ENCODE results near the gene GPR37. TPM values are rescaled to one million over a fixed set of nuclear protein-coding genes. Genes with fewer than 3 reads are reported as not detected.

The GPR37 gene
- total and polyA plus RNA-seq, 5 donors: 0.09 TPM; not detected in 3

DNA sequence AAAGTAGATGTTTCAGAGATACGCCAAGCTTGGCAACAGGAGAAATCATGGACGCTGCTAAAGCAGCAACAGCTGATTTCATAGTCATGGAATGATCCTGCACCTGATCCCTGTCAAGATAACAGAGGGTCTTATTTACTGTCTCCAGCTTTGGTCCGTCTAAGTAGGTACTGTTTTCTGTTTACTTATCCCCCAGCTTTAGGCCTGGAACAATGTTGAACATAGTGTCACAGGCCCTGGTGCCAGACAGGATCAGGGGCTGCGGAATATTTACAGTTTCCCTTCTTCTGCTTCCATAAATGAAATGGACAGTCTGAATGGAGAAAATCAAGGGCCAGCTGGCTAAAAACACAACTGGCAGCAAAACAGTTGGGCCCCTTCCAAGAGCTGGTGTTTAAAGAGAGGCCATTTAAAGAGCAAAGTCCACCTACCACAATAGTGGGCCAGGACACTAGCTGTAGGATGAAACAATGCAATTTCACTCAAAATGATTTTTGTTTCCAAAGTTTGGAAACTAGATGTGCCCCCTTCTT is 2.9 kb downstream of the GPR37 start:
- ATAC-seq: no peak
- Histone ChIP-seq H3K9me3 (ENCODE audit: control insufficient read depth, low read length) (no peaks in the 10 kb centered on the region), H3K4me3 (ENCODE audit: low read length) (no peak overlapping the region), H3K27ac (ENCODE audit: low read length) (no peak overlapping the region), H3K27me3 (ENCODE audit: control insufficient read depth, insufficient read depth) (no peaks in the 10 kb centered on the region), H3K4me1 (ENCODE audit: control insufficient read depth, insufficient read depth, low read length) (peaks cover 7% of the 10 kb centered on the region)
- DNase-seq: peak in 1 of 3 donors; percentile 9
- intact Hi-C loops (cut with DNase I): no loop called here
- 57% methylated on average over 4 of the region's 4 CpGs for WGBS

GRCh38 chr7:124761164-124761715 is 4.4 kb downstream of the GPR37 start:
- Histone ChIP-seq H3K4me3 (ENCODE audit: low read length) (no peak overlapping the region), H3K27ac (ENCODE audit: low read length) (no peak overlapping the region), H3K4me1 (ENCODE audit: control insufficient read depth, insufficient read depth, low read length) (peaks cover 7% of the 10 kb centered on the region), H3K27me3 (ENCODE audit: control insufficient read depth, insufficient read depth) (no peaks in the 10 kb centered on the region), H3K9me3 (ENCODE audit: control insufficient read depth, low read length) (no peaks in the 10 kb centered on the region)
- ATAC-seq (no peak), DNase-seq (no peak)
- 79% methylated on average over 2 of the region's 2 CpGs for WGBS
- intact Hi-C loops (cut with DNase I): no loop called here

DNA sequence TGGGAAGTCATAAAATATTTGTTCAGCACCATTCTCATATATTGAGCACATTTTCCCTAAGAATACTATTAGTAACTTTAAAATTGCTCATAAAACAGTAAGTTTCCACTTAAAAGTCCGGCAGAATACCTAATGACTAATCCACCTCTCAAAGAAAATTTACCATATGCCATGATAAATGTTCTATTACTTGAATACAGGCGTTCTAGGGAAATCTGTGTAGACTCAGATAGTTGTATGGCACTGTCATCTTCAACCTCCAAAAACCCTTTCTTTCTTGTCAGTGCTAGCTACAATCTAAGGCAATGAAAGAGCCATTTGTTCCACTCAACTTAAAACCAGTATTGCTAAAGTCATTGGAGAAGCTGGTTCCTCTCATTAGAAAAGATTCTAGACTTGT is 7.3 kb downstream of the GPR37 start:
- ATAC-seq (no peak), DNase-seq (no peak)
- H3K4me1 ChIP-seq (ENCODE audit: control insufficient read depth, insufficient read depth, low read length): no peaks in the 10 kb centered on the region
- H3K9me3 ChIP-seq (ENCODE audit: control insufficient read depth, low read length): no peaks in the 10 kb centered on the region
- WGBS: 69% methylated on average over 2 of the region's 2 CpGs
- H3K4me3 ChIP-seq (ENCODE audit: low read length): no peak overlapping the region
- H3K27ac ChIP-seq (ENCODE audit: low read length): no peak overlapping the region
- H3K27me3 ChIP-seq (ENCODE audit: control insufficient read depth, insufficient read depth): no peaks in the 10 kb centered on the region
- intact Hi-C loops (cut with DNase I): no loop called here

DNA sequence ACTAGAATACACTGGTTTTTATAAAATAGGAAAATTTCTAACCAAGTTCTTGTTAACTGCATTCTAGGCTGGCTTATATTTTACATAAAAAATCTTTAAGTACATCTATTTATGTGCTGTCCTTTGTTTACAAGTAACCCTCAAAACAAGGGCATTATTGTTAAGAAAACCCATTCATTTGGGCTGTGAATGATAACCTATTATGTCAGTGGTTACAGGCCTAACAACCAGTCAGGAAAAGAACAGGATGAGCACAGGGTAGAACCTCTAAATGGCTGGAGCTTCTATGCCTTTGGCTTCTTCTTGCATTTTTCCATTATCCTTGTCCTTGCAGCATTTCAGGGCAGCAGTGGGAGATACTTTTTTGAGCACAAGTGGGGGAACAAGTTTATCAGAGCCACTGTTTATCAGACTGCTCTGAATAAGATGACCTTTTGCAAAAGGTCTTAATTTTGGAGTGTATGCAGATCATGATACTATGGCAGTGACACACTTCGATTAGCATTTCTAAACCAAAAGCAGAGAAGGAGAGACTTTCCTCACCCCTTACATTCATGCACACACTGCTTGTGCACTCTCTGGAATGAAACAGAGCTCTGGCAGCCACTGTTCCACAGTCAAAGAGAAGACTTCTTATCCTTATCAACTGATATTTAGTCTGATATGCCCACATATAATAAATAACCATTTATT is 10.9 kb downstream of the GPR37 start:
- no peak overlapping the region for H3K4me3 ChIP-seq (ENCODE audit: low read length)
- intact Hi-C loops (cut with DNase I): no loop called here
- H3K27ac ChIP-seq (ENCODE audit: low read length): no peak overlapping the region
- no peaks in the 10 kb centered on the region for H3K4me1 ChIP-seq (ENCODE audit: control insufficient read depth, insufficient read depth, low read length)
- no peak for ATAC-seq
- 26% methylated on average over 1 of the region's 1 CpG for WGBS
- no peaks in the 10 kb centered on the region for H3K27me3 ChIP-seq (ENCODE audit: control insufficient read depth, insufficient read depth)
- DNase-seq: no peak
- H3K9me3 ChIP-seq (ENCODE audit: control insufficient read depth, low read length): no peaks in the 10 kb centered on the region

DNA sequence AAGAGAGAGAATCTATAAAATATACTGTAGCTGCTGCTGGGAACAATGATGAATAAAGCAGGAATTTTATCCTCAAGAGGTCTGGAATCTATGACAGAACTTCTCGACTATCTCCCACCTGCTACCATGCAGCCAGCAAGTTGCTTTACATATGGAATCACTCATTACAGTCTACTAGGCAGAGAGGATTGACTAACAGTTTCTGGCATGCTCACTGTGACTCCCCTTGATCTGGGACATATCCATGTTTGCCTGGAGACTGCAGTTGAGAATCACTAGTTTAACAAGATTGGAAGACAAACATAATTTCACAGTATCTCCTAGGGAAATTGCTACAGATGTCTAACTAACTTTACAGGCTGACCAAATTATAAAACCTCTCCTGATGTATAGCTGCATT is 13.3 kb downstream of the GPR37 start:
- no peaks in the 10 kb centered on the region for H3K4me1 ChIP-seq (ENCODE audit: control insufficient read depth, insufficient read depth, low read length)
- ATAC-seq (no peak), DNase-seq (no peak)
- no peak overlapping the region for H3K4me3 ChIP-seq (ENCODE audit: low read length)
- 37% methylated on average over 1 of the region's 1 CpG for WGBS
- H3K27ac ChIP-seq (ENCODE audit: low read length): no peak overlapping the region
- no peaks in the 10 kb centered on the region for H3K27me3 ChIP-seq (ENCODE audit: control insufficient read depth, insufficient read depth)
- intact Hi-C loops (cut with DNase I): no loop called here
- no peaks in the 10 kb centered on the region for H3K9me3 ChIP-seq (ENCODE audit: control insufficient read depth, low read length)

GRCh38 chr7:124751027-124751426 is 14.6 kb downstream of the GPR37 start:
- intact Hi-C loops (cut with DNase I): no loop called here
- DNase-seq (no peak), ATAC-seq (no peak)
- WGBS: 75% methylated on average over 2 of the region's 2 CpGs
- Histone ChIP-seq H3K9me3 (ENCODE audit: control insufficient read depth, low read length) (no peaks in the 10 kb centered on the region), H3K4me1 (ENCODE audit: control insufficient read depth, insufficient read depth, low read length) (no peaks in the 10 kb centered on the region), H3K27me3 (ENCODE audit: control insufficient read depth, insufficient read depth) (no peaks in the 10 kb centered on the region), H3K4me3 (ENCODE audit: low read length) (no peak overlapping the region), H3K27ac (ENCODE audit: low read length) (no peak overlapping the region)

DNA sequence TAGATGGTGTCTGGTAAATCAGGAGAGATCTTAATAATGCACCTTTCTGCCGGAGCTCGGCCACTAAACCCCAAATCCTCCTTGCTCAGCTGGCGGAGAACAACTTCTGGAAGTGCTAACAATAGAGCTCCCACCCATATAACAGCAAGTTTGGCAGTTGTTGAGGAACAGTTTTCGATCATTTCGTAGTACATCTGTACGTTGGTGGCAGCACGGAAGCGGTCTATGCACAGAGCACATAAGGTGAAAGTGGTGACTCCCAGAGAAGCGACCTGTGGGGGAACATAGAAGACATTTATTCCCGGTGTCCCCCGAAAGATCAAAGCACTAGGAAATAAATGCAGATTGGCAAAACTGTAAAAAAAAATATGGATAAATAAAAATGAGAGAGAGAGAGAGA is 18.5 kb downstream of the GPR37 start:
- H3K9me3 ChIP-seq (ENCODE audit: control insufficient read depth, low read length): no peaks in the 10 kb centered on the region
- 92% methylated on average over 11 of the region's 11 CpGs for WGBS
- no peak overlapping the region for H3K27ac ChIP-seq (ENCODE audit: low read length)
- no peak overlapping the region for H3K4me3 ChIP-seq (ENCODE audit: low read length)
- intact Hi-C loops (cut with DNase I): no loop called here
- H3K27me3 ChIP-seq (ENCODE audit: control insufficient read depth, insufficient read depth): no peaks in the 10 kb centered on the region
- ATAC-seq (no peak), DNase-seq (no peak)
- H3K4me1 ChIP-seq (ENCODE audit: control insufficient read depth, insufficient read depth, low read length): no peaks in the 10 kb centered on the region

- intact Hi-C loops (cut with DNase I): no loop called here
- no peak overlapping the region for H3K4me3 ChIP-seq (ENCODE audit: low read length)
- H3K27me3 ChIP-seq (ENCODE audit: control insufficient read depth, insufficient read depth): no peaks in the 10 kb centered on the region
- WGBS: 45% methylated on average over 3 of the region's 3 CpGs
- H3K27ac ChIP-seq (ENCODE audit: low read length): no peak overlapping the region
- no peak for ATAC-seq
- DNase-seq: no peak
- no peaks in the 10 kb centered on the region for H3K4me1 ChIP-seq (ENCODE audit: control insufficient read depth, insufficient read depth, low read length)
- no peaks in the 10 kb centered on the region for H3K9me3 ChIP-seq (ENCODE audit: control insufficient read depth, low read length)
Measured at GRCh38 chr7:124738639-124739038, 27.0 kb downstream of the GPR37 start.

- H3K27ac ChIP-seq (ENCODE audit: low read length): no peak overlapping the region
- H3K4me1 ChIP-seq (ENCODE audit: control insufficient read depth, insufficient read depth, low read length): no peaks in the 10 kb centered on the region
- DNase-seq (no peak), ATAC-seq (no peak)
- H3K9me3 ChIP-seq (ENCODE audit: control insufficient read depth, low read length): no peaks in the 10 kb centered on the region
- no peak overlapping the region for H3K4me3 ChIP-seq (ENCODE audit: low read length)
- 63% methylated on average over 2 of the region's 2 CpGs for WGBS
- H3K27me3 ChIP-seq (ENCODE audit: control insufficient read depth, insufficient read depth): no peaks in the 10 kb centered on the region
- intact Hi-C loops (cut with DNase I): no loop called here
Measured at GRCh38 chr7:124737760-124738300, 27.8 kb downstream of the GPR37 start.

DNA sequence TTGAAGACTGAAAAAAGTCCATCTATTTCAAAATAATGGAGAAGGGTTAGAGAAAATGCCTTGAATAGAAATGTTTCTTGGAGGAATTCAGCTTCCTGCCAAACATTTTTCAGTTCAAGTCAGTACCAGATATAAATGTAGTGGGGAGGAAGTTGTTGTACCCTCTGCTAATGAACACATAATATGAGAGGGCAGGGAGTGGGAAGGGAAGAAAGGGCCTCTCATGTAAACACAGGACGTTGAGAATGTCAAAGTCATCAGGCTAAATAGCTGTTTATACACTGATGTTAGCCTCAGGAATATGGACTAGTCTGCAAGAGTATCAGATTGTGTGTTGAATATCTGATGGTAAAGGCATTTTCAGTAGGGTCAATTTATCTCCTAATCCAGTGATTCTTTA is 37.0 kb downstream of the GPR37 start:
- H3K4me1 ChIP-seq (ENCODE audit: control insufficient read depth, insufficient read depth, low read length): no peaks in the 10 kb centered on the region
- no peaks in the 10 kb centered on the region for H3K9me3 ChIP-seq (ENCODE audit: control insufficient read depth, low read length)
- ATAC-seq: no peak
- H3K27ac ChIP-seq (ENCODE audit: low read length): no peak overlapping the region
- H3K4me3 ChIP-seq (ENCODE audit: low read length): no peak overlapping the region
- 8% methylated on average over 1 of the region's 1 CpG for WGBS
- intact Hi-C loops (cut with DNase I): no loop called here
- no peaks in the 10 kb centered on the region for H3K27me3 ChIP-seq (ENCODE audit: control insufficient read depth, insufficient read depth)
- DNase-seq: no peak

DNA sequence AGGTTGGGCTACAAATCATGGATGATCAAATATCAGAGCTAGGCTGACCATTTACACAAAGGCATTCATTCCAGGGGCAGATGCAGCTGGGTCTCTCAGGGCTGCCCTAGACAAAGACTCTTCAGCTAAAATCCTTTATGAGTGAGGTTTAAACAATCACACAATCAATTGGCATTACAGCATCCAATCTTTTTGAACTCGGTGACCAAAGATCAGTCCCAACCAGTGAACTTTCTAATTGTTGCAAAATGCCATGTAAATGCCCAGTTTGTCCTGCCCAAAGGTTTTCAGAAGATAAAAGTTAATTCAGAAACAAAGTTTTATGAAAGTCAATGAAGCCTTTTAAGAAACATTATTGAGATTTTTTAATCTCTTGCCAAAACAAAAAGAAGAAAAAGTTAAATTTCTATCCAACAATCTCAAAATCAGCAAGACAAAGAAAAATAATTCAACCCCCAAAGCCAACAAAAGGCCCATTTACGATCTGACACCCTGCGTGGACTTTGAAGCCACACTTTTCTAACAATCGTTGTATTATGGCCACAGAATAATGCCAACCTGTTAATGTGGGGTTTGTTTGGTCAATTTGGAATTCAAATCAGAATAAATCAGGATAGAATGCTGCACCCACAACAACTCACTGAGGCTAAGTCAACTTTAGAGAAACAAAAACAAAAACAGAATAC is 40.9 kb downstream of the GPR37 start:
- no peak for ATAC-seq
- Histone ChIP-seq H3K27ac (ENCODE audit: low read length) (no peak overlapping the region), H3K9me3 (ENCODE audit: control insufficient read depth, low read length) (no peaks in the 10 kb centered on the region), H3K27me3 (ENCODE audit: control insufficient read depth, insufficient read depth) (no peaks in the 10 kb centered on the region), H3K4me3 (ENCODE audit: low read length) (no peak overlapping the region), H3K4me1 (ENCODE audit: control insufficient read depth, insufficient read depth, low read length) (no peaks in the 10 kb centered on the region)
- DNase-seq: no peak
- WGBS: 71% methylated on average over 4 of the region's 4 CpGs
- intact Hi-C loops (cut with DNase I): no loop called here

Measured in right cardiac atrium (tissue), 5 donors.